ENCODE results near the gene ERG.

ERG gene

DNA sequence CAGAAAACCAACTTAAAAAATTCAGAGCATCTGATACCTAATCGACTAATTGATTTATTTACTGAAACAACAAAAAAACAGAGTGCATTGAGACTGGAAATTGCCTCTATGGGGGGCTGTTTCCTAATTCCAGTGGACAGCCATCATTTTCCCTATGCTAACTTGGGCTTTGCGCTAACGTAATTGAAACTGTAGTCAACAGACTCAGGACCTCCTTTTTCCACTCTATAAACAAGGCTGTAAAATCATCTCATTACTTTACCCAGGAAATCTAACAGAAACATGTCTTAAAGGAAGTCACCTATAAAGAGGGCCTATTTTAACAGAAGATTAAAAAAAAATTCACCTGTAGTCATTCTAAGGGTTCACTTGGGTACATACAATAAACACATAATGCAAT, 2.1 kb downstream of the ERG start:
- no peak for DNase-seq

DNA sequence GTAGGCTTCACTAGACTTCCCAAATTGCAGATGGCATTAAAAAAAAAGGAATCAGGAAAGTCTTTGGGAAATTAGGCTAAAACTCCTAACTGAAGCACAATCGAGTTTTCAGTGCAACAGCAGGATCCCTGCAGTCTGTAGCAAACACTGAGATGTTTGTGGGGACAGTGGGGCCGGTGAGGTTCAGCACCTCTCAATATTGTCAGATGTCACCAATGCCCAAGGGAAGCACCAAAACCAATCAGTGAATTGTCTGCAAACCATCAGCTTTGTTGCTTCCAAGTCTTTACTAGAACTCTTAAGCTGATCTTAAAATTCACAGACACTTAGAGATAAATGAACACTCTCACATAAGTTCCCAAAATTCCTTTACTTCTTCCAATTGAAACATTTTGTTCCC, 2.6 kb downstream of the ERG start:
- DNase-seq, result no peak

DNA sequence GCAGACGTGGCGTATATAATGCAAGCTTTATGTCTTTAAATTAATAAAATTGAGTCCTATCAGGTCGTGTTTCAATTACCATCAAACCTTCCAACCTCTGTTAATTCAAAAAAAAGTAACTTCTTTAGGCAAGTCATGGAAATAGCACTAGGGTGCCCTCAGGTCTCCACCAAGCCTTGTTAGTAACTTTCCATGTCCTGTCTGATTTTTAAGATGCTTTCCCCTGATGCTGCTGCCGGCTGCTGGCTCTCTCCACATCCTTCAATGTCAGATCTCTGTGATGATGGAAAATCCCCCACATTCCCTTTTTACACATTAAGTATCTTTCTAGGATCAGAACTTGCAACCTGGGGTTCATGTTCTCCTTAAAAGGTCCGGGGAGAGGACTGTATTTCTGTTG, 3.0 kb downstream of the ERG start:
- DNase-seq, result no peak

DNA sequence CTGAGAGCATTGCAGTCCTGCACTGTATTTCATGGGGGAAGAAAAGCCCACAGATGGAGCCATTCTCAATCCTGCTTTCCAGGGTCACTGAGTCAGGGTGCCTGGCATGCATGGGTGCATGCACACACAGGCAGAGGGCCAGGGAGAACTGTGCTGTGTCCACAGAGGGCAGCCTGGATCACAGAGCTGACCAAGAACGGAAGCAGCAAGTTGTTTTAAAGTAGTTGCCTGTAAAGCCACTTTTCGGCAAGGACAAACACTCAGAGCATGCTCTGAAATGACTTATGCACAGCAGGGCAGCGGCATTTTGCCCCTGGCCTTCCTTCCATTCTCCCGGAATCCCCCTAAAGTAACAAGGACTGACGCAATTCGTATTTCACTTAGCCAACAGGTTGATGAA, 3.6 kb downstream of the ERG start:
- no peak for DNase-seq

DNA sequence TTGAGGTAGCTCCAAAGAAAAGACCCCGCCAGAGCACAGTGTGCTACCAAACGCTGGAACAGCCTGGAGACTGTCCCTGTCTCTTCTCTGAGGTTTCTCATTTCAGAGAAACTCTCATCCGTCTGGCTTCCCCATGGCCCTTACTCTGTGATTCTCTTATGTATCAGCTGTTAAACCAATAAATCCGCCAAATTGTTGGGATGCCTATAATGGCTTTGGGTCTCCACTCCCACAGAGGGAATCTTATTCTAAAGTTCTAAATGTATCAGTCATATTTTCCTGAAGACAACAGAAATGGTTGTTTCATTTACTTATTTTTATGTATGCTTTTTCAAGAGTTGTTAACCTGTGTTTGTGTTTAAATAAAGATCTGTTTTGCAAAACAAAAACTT, 4.0 kb downstream of the ERG start:
- no peak for DNase-seq

DNA sequence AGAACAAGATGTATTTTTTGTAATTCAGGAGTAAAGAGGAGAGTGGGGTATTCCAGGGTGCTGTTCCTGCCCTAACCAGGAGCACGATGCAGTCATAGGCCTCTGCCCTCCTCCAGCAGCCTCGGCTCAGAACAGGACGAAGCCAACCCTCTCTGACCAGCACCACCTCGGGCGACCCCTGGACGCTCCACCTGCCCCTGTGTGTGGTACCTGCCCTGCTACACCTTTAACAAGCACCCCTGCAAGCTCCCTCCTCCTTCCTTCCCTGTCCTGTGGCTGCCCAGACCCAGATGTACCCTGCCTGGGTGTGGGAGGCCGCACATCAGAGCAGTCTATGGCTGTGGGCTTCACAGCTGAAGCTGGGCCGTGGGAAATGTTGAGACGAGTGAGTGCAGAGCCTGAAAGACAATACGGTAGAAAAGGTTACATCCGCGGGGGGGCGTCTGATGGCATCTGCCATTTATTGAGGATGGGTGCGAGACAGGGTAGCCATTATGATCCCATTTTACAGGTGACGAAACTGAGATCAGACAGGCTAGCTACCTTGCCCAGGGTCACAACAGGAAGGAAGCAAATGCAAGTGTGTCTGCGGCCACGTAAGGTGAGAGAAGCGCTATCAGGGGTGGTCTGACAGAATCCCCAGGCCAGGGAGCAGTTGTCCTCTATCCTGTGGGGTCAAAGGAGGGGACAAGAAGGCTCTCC, 4.6 kb downstream of the ERG start:
- DNase-seq, result no peak

DNA sequence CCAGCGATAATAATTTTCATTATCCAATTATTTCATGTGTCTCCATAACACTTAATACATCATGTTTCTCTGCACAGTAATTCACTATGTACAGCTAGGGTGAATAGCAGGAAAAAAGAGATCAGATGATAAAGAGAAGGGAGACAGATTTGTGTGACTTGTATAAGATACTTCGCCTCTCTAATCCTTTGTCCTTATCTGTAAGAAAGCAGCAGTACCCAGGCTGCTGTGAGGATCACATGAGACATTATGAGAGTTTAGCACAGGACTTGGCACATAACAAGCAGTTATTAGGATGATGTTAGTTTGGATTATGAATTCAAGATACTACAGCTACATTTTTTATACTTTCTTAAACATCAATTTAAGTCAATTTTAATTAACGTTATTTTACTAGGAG, 6.3 kb downstream of the ERG start:
- DNase-seq, result no peak

DNA sequence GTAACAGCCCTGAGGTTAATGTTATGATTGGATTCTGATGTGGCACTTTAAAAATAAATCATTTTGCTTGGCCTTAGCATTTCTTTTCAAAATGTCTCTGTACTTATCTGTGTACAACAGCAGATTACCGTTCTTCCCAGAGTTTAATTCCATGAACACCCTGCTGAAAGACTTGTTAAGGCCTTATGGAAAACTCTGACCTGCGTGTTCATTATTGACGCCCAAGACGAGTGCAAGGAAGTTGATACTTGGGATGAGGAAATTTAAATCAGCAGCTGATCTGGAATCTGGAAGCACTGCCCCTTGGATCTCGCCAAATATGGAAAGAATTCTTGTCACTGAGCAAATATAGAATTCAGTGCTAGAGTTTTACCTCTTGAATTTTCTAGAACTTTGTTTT, 6.7 kb downstream of the ERG start:
- no peak for DNase-seq

DNA sequence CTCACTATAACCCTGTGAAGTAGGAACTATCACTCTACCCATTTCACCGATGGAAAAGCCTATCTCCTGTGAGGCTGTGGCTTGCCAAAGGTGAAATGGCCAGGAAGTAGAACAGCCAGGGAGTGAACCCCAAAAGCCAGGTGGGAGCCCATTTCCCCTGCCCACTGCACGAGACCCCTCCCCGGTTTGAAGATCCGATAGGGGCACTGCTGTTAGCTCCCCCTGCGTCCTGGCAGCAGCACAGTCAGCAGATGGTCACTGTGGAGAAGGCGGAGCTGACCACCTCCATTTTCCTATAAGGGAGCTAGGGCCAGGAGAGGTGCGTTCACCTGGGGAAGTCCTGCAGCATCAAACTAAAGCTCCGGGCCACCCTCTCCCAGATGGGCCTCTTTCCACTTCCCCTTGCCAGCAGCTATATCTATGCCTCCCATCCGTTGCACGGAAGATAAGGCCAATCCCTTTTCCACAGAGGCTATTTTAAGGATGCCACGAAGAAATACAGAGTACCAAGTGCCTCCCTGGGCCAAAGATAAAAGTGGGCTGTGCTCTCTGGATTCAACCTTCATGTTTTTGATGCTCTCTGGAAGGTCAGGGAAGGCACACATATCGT, 7.8 kb downstream of the ERG start:
- DNase-seq, result no peak

DNA sequence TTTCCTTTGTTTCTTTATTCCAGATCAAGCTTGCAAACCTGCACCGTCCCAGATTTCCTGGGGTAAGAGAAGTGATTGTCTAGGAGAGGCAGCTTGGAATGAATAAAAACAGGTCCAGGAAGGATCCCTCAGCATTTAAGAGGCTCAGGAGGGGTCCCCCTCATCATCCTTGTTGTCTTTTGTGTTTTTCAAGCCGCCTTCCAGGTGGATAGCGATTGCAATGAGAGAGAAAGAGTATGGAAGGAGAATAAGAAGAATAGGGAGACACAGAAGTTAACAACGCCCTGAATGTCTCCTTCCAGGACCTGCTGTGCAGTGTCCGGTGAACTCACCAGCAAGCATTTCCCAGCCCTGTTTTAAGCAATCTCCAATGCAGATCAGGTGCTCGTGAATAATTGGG, 8.5 kb downstream of the ERG start:
- DNase-seq, result no peak

DNA sequence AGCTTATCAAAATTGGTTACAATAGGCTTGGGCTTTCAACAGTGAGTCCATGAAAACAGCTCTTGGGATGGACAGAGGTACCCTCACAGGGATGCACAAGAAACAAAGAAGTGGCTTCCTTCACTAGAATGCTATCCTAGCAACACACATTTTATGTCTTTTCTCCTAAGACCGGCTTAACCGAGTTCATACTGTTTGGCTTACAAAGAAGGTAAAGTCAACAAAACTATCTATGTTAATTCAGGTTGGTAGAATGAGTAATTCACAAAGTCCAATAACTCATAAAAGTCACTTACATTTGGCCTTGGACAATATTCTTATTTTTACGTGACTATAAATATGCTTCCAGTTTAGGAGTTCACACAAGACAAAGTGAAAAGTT, 9.0 kb downstream of the ERG start:
- no peak for DNase-seq

DNA sequence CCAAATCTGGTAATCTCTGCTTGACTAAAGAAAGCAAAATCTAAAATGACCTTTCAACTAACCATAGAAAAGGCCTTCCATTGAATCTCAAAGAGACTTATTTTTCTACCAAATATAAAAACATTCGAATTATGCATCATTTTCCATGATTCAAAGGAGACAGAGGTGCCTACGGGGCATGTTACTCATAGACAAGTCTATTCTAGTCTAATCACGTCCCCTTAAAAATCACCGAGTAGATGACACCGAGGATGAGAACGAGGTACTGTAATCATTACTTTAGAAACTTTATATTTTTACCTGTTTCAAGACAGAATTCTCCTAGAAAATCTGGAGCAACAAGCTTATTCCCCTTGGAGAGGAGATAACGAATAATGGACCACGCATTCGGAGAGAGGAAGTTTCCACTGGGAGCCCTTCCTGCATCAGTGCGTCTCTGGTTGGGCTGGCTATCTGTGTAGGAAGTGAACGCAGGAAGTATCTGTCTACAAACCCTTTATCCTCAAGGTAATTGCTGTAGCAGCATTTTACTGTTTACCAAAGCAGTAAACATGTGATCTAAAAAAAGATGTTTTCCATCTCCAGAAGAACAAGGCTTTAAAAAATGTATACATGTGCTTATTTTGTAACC, 9.5 kb downstream of the ERG start:
- no peak for DNase-seq

DNA sequence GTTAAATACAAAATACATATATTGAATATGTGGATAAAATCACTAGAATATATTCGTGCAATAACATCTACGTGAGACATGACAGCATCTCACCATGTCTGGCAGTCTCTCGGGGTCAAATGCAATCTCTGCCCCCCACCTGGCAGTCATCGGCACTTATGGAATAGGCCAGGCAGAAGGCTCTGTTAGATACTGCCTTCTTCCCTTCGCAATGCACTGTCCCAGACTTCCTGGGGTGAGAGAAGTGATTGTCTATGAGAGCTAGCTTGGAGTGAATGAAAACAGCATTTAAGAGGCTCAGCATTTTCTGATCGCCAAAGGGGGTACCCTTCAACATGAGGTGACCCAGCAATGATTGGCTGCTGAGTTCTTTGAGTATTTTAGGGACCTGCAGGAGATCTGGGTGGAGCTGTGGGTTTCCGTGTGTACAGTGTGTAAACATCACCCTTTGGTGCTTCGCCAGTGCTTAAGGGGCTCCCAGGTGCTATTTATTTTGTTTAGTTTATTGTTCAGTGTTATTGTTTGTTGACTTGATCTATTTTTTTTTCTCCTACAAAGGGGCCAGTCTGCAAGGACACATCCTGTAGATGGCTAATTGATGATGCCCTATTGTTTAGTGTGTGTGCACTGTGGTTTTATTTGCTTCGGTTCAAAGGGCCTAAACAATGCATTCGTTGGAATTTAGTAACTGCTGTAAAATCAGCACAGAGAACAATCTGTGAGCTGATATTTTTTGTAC, 10.2 kb downstream of the ERG start:
- no peak for DNase-seq

DNA sequence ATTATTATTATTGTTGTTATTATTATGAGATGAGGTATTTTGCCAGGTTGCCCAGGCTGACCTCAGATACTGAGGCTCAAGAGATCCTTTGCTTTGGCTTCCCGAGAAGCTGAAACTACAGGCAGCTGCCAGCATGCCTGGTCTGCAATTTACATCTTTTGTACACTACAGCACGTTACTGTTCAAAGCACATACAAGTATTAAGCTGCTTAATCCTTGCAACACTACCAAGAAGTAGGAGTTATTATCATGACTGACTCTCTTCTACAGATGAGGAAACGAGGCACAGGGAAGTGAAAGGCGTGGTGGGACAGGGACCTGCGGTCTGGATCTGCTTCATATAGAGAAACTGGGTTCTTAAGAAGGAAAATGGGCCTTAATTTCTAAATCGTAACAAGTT, 11.6 kb downstream of the ERG start:
- DNase-seq, result no peak

DNA sequence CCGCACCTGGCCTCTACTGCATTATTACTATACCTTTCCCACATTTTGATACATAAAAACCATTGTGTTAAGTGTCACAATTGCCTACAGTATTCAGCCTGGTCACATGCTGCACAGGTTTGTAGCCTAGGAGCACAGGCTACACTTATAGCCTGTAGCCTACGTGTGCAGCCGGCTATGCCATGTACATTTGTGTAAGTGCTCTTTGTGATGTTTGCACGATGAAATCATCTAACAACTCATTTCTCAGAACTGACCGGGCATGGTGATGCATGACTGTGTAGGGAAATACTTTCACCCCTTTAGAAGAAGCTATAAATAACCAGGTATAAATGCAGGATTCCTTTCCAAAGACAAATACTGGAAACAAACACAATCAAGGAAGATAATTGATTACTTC, 12.1 kb downstream of the ERG start:
- no peak for DNase-seq

DNA sequence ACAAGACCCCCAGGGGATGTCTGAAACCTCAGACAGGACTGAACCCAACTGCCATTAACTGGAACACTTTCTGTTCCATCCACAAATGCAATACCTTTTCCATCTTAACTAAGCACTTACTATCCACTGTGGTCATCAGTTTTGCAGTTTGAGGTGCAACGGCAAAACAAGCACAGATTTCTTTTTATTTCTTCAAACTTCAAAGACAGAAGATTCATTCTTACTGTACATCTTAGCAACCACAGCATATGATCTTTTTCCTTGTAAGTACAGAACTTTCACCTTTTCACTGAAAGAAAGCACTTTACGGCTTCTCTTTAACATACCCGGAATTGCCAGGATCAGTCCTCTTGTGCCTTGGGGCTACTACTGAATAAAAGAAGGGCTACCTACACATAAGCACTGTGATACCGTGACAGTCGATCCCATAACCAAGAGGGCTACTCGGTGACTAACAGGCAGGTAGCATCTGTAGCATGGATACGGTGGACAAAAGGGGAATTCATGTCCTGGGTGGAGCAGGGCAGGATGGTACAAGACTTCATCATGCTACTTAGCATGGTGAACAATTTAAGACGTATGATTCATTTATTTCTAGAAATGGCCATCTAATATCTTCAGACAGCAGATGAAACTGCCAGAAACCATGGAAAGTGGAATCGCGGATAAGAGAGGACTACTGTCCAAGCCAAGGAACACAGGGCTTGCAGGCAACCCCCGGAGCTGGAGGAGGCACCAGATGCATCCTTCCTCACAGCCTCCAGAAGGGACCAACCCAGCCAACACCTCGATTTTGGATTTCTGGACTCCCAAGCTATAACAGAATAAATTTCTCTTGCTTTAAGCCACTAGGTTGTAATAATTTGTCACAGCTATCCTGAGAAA, 18.4 kb downstream of the ERG start:
- no peak for DNase-seq

DNA sequence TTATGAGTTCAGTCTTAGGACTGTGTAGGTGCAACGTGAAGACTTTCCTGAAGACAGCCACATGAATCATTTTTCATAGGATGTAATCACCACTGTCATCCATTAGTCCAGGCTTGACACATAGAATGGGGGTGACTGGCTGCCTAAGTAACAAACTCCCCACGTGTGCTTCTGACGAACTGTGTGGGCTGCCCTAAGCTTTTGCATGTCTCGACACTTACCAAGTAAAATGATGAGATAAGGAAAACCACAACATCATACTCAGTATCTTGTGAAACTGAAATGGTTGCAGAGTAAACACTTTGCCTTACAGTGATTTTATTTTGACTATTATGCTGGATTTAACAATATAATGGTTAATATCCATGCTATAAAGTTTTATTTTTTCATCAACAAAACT, 19.5 kb downstream of the ERG start:
- no peak for DNase-seq

DNA sequence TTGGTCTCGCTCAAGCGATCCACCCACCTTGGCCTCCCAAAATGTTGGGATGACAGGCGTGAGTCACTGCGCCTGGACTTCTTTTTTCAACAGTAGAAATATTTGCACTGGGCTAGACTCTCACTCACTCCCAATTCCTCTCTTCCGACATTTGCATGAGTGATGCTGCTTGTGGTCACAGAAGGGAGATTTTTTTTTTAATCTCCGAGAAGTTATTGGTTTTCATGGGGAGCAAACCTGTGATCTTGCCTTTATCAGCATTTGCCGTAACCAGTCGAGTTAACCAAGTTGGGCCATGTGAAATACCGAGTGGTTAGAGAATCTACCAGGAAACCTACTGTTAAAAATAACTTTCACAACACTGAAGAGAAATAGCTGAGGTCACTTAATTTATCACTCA, 21.1 kb downstream of the ERG start:
- no peak for DNase-seq

DNA sequence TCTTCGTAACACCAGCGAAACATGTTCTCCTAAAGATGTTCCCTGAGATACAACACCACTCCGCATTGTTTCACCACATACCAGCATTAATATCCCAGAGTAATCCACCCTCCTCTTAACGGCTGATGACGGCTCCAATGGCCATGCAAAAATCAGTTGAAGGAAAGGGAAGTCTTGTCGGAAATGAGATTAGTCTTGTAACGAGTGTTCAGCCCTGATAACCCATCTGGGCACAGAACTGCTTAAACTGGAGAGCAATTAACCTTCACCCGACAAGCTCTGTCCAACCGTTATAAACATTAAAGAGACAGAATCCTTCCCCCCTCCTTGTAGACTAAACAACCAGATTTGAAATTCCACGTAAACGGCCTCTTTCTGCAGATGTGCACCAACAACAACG, 21.9 kb downstream of the ERG start:
- DNase-seq, result peak; percentile 85

DNA sequence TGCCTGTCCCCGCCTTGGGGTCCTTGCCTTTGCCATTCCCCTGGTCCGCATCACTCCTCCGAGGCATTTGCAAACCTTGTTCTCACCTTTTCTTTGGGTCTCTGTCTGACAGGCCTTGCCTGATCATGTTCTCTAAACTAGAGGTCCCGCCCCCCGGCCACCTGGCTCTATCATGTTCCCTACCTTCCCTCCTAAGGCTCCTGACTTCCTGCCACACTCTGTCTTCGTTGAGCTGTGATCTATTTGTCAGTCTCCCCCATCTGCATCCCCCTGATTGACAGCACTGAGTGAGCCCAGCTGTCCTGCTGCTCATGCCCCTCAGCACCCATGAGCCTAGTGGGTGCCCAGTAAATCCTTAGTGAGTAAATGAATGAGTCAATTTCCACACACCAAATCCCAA, 22.8 kb downstream of the ERG start:
- DNase-seq, result peak; percentile 12

DNA sequence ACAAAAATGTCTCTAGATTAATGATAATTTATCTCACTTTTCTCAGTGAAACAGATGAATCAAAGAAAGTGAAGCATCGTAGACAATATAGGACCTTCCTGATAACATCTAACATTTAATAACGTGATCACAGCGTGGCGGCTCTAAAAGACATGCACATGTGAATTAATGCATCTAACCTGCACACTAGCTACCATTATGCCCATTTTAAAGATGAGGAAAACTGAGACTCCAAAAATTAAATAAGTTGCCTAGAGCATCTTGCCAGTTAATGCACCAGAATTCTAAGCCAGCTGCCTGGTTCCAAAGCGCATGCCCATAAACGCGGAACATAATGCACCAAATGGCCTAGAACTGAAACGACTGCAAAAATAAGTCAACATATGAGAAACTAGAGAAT, 23.5 kb downstream of the ERG start:
- DNase-seq, result no peak

DNA sequence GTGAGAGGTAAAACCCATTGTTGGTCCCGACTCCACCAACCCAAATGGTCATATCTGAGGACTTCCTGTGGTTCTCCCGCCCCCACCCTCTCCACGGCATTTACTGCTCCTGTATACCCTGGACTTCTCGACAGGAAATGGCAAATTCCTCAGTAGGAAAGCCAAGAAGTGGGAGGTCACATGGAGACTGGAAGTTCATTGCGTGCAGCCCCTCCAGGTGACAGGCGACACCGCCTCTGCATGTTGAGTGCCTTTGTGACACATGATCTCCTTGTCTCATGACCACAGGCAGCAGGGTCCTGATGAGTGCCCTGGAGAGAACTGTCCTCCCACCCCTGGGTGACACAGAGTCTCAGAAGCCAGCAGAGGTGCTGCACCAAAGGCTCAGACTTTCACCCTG, 24.2 kb downstream of the ERG start:
- no peak for DNase-seq
